ENCODE results near the gene RFPL4A.
"Not testable (repeated sequence)": the region's sequence is repeated elsewhere in the genome, so short reads cannot be mapped to it uniquely, and the experiment has no call there.

RFPL4A gene

DNA sequence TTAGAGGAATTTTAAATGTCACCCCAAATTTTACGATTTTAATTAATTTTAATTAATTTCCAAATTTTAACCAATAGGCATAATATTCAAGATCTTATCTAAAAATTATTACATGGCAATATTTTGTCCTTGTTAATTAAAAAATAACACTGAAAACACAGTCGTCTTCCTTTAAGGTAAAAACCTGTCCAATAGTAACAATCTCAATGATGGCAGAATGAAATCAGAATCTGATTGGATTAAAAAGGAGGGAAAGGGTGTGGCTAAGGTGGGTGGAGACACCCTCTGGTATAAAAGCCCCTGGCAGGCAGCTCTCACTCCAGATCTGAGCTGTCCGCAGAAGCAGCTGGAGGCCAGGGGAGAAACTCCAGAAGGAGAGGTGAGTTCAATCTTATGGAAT is at the start of gene RFPL4A:
TSS of gene RFPL4A (plus strand) at position 301 of the 400 bp plus-strand sequence. CDS start 2,704 bp downstream, outside the sequence.
- not testable (repeated sequence) for DNase-seq (ENCODE audit: low read depth in 2 of 2)

DNA sequence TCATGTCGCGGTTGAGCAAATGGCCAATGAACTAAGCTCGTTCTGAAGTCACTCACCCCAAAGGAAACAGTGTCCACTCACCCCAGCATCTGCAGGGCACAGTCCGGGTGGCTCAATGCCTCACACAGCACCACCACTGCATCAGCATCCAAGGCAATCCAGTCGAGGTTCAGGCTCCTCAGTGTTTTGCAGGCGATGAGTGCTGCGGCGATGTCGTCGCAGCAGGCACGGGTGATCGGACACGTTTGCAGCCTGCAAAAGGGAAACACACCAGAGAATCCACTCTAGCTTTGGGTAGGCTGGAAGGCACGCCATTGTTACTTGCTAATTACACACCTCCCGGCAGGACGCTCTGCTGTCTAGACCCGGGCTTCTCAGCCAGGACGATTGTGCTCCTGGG is 47.2 kb upstream of the RFPL4A start:
- DNase-seq (ENCODE audit: low read depth in 2 of 2), result no peak

DNA sequence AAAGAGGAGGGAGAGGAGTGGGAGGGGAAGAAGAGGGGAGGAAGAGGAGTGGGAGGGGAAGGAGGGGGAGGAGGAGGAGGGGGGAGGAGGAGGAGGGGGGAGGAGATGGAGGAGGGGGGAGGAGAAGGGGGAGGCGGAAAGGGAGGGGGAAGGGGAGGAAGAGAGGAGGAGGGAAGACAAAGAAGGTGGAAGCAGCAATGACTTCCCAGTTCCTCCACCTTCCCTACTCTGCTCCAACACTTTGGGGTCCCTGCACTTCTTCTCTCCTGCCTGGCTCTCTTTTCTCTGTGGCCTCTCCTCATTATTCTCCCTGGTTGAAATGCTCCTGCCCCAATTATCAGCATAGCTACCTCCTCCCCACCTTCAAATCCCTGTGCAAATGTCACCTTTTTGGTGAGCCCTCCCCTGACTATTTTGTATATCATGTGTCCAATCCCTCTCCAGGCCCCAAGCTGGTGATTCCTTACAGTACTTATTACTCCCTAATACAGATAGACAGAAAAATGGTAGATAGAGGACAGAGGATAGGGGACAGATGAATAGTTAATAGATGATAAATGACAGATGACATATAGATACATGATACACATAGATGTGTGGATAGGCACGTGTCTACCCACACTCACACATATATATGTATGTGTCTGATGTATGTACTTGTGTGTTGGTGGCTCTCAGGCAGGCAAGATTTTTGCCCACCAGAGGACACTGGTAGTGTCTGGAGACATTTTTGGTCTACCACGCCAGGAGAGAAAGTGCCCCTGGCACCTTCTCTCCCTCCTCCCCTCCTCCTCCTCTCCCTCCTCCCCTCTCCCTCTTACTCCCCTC is 45.9 kb upstream of the RFPL4A start:
- no peak for DNase-seq (ENCODE audit: low read depth in 2 of 2)

DNA sequence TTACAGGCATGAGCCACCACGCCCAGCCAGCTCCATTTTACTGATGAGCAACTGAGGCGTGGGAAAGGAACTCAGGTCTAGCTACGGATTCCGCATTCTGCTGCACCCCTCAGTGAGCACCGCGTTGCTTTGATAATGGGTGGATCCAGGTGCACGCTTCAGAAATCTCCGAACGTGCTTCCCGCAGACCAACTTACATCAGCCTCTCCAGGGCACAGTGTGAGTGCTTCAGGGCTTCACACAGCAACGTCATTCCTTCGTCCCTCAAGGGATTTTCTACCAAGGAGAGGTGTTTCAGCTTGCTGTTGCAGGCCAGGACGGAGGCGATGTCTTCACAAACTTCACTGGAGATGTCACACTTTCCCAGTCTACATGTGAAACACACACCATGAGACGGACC is 42.4 kb upstream of the RFPL4A start:
- no peak for DNase-seq (ENCODE audit: low read depth in 2 of 2)

DNA sequence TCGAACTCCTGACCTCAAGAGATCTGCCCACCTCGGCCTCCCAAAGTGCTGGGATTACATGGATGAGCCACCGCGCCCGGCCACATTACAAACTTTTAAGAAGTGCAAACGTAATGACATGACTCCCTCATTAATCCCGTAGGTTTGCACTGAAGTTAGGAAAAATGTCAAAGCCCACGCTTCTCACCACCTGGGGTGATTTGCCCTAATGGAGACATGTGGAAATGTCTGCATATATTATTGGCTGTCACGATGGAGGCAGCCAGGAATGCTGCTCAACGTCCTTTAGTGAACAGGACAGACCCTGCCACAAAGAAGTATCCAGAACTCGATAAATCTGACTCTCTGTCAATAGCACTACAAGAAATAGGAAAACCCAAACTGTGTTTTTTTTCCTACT is 41.6 kb upstream of the RFPL4A start:
- no peak for DNase-seq (ENCODE audit: low read depth in 2 of 2)

DNA sequence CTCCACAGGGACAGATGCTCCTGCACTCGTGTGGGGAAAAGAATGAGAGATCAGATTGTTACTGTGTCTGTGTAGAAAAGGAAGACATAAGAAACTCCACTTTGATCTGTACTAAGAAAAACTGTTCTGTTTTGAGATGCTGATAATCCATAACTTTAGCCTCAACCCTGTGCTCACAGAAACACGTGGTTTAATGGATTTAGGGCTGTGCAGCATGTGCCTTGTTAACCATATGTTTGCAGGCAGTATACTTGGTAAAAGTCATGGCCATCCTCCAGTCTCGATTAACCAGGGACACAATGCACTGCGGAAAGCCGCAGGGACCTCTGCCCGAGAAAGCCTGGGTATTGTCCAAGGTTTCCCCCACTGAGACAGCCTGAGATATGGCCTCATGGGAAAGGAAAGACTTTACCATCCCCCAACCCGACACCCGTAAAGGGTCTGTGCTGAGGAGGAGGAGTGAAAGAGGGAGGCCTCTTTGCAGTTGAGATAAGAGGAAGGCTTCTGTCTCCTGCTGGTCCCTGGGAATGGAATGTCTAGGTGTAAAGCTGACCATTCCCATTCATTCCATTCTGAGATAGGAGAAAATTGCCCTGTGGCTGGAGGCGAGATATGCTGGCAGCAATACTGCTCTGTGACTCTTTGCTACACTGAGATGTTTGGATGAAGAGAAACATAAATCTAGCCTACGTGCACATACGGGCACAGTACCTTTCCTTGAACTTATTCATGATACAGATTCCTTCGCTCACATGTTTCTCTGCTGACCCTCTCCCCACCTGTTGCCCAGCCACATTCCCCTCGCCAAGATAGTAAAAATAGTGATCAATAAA is 40.8 kb upstream of the RFPL4A start:
- DNase-seq (ENCODE audit: low read depth in 2 of 2), result not testable (repeated sequence)

DNA sequence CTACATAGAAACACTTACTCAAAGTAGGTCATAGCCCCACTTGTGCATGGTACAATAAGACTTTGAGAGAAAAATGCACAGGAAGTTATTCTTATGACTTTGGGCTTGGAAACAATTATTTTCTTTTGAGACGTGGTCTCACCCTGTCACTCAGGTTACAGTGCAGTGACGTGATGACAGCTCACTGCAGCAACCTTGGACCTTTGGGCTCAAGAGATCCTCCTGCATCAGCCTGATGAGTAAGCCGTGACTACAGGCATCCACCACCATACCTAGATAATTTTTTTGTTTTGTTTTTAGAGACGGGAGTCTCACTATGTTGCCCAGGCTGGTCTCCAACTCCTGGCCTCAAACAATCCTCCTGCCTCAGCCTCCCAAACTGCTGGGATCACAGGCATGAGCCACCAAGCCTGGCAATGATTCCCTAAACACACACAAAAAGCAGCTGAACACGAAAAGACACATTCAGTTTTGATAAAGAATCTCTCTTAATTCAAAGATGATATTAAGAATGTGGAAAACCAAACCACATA is 38.6 kb upstream of the RFPL4A start:
- no peak for DNase-seq (ENCODE audit: low read depth in 2 of 2)

DNA sequence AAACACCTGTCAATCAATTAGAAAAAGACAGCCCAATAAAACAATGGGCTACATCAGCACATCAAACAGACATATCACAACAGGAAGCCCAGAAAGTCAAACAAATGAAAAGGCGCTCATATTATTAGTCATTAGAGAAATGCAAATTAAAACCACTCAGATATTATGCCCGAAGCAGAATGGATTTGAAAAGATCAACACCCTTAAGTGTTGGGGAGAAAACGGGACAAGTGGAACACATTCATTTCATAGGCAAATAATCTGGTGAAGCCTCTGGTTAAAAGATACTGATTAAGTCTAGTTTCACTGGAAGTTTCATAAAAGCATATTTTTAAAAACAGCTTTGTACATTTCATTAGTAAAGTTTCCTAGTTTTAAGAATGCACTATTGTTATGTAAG is 38.1 kb upstream of the RFPL4A start:
- no peak for DNase-seq (ENCODE audit: low read depth in 2 of 2)

DNA sequence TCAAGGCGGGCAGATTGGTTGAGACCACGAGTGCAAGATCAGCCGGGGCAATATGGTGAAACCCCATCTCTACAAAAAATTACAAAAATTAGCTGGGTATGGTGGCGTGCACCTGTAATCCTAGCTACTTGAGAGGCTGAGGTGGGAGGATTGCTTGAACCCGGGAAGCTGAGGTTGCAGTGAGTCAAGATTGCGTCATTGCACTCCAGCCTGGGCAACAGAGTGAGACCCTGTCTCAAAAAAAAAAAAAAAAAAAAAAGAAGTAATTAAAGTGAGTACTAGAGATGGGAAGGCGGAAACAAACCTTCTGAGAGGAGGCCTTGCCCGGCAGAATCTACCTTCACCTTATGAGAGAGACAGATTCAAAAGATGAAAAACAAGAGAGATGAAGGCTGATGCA is 35.4 kb upstream of the RFPL4A start:
- DNase-seq (ENCODE audit: low read depth in 2 of 2), result no peak

DNA sequence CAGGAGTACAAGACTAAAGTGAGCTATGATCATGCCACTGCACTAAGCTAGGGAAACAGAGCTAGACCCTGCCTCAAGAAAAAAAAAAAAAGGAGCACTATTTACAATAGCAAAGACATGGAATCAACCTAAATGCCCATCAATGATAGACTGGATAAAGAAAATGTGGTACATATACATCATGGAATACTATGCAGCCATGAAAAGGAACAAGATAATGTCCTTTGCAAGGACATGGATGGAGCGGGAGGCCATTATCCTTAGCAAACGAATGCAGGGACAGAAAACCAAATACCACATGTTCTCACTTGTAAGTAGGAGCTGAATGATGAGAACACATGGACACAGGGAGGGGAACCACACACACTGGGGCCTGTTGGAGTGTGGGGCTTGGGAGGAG is 28.5 kb upstream of the RFPL4A start:
- not testable (repeated sequence) for DNase-seq (ENCODE audit: low read depth in 2 of 2)

DNA sequence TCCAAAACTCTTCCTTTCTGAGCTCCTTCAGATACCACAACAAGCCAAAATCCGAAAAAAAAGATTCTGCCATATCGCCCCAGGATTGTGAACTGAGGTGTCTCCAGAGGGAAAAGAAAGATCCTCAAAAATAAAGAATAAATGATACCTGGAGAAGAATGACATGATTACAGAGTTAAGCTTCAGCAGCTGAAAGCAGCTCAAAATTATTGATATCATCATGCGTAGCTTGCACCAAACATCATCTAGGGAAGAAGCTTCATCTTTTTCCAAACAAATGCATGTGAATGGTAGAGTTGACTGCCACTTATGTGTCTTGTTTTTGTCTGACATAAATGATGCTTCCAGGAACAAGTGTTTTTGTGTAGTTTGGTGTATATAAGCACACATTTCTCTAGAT is 20.6 kb upstream of the RFPL4A start, which contains the start of gene NLRP9:
TSS of gene NLRP9 (minus strand) at position 101 of the 400 bp plus-strand sequence. CDS start at position 73, 28 bp downstream.
- DNase-seq (ENCODE audit: low read depth in 2 of 2), result no peak

DNA sequence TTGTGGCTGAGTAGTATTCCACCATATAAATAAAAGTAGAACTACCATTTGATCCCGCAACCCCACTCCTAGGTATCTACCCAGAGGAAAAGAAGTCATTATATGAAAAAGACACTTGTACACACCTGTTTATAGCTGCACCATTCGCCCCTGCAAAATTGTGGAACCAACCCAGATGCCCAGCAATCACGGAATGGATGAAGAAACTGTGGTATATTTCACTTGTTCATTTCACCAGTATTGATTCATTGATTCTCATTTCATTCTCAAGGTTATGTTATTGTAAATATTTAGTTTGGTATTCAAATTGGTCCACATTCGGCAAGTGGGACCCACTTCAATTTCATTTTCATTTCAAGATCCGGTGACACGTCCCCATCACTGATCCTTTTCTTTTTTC is 8.2 kb upstream of the RFPL4A start:
- no peak for DNase-seq (ENCODE audit: low read depth in 2 of 2)

DNA sequence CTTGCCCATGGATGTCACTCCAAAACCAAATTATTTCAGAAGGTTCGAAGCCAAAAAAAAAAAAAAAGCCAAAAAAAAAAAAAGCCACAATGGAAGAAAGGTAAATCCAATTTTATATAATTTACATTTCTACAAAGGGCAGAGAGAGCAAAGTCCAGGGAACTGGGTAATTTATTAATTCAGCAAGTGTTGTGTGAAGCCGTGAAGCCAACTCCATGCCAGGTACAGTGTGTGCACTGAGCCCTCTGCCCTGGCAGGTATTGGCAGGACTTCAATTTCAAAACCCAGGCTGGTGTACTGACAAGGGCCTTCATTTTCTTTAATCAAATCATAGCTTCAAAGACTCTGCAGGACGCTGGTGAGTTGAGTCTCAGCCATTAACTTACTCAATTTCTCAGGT is 5.5 kb upstream of the RFPL4A start:
- DNase-seq (ENCODE audit: low read depth in 2 of 2), result no peak

DNA sequence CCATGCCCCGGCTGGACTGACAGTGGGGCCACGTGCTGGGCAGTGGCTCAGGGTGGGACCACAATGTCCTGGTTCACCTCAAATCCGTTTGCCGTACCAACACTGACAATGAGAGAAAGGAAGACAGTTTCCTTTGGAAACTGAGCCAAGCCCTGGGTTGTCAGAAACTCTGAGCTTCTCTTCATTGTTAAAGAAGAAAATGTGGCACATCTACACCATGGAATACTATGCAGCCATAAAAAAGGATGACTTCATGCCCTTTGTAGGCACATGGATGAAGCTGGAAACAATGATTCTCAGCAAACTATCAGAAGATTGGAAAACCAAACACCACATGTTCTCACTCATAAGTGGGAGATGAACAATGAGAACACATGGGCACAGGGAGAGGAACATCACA is 2.1 kb upstream of the RFPL4A start:
- DNase-seq (ENCODE audit: low read depth in 2 of 2), result not testable (repeated sequence)

DNA sequence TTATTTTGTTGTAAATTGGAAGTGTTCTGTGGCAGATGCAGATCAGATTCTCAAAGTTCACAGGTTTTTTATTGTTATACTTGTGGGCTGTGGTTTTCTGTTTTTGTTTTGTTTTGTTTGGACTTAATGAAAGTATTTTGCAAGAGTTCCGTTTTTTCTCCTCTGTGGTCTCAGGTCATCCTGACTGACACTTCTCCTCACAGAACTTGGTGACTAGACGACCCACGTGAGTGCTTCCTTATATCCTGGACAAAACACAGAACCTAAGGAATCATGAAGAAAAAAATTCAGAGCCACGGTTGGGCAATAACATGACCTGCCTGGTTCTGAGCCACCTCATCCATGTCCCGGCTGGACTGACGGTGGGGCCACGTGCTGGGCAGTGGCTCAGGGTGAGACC is 7.6 kb downstream of the RFPL4A start:
- no peak for DNase-seq (ENCODE audit: low read depth in 2 of 2)

DNA sequence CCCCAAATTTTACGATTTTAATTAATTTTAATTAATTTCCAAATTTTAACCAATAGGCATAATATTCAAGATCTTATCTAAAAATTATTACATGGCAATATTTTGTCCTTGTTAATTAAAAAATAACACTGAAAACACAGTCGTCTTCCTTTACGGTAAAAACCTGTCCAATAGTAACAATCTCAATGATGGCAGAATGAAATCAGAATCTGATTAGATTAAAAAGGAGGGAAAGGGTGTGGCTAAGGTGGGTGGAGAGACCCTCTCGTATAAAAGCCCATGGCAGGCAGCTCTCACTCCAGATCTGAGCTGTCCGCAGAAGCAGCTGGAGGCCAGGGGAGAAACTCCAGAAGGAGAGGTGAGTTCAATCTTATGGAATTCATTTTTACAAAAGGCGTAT is 9.9 kb downstream of the RFPL4A start, which contains the start of gene RFPL4AL1:
TSS of gene RFPL4AL1 (plus strand) at position 301 of the 400 bp plus-strand sequence. CDS start 2,687 bp downstream, outside the sequence.
- DNase-seq (ENCODE audit: low read depth in 2 of 2), result not testable (repeated sequence)

DNA sequence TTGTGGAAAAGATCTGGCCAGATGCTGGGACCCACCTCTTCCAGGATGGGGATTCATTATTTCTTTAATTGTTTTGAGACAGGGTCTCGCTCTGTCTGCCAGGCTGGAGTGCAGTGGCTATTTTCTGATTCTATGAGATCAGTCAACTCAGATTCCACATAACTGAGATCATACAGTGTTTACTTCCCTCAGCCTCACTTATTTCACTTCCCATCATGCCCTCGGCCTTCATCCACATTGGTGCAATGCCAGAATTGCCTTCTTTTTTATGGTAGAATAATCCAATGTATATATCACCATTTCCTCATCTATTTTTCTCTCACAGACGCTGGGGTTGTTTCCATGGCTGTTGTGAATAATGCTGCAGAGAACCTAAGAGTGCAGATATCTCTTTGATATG is 10.7 kb downstream of the RFPL4A start:
- DNase-seq (ENCODE audit: low read depth in 2 of 2), result not testable (repeated sequence)

DNA sequence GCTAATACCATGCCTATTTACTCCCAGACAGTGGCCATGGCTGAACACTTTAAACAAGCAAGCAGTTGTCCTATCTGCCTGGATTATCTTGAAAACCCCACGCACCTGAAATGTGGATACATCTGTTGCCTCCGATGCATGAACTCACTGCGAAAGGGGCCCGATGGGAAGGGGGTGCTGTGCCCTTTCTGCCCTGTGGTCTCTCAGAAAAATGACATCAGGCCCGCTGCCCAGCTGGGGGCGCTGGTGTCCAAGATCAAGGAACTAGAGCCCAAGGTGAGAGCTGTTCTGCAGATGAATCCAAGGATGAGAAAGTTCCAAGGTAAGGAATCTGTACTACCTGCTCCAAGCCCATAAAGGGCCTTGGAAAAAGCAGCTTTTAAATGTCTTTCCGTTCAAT is 18.6 kb downstream of the RFPL4A start:
- peak in 1 of 2 donors; percentile 2 for DNase-seq (ENCODE audit: low read depth in 2 of 2)

DNA sequence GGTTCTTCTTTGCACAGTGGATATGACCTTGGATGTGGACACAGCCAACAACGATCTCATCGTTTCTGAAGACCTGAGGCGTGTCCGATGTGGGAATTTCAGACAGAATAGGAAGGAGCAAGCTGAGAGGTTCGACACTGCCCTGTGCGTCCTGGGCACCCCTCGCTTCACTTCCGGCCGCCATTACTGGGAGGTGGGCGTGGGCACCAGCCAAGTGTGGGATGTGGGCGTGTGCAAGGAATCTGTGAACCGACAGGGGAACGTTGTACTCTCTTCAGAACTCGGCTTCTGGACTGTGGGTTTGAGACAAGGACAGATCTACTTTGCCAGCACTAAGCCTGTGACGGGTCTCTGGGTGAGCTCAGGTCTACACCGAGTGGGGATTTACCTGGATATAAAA is 19.4 kb downstream of the RFPL4A start:
- no peak for DNase-seq (ENCODE audit: low read depth in 2 of 2)

DNA sequence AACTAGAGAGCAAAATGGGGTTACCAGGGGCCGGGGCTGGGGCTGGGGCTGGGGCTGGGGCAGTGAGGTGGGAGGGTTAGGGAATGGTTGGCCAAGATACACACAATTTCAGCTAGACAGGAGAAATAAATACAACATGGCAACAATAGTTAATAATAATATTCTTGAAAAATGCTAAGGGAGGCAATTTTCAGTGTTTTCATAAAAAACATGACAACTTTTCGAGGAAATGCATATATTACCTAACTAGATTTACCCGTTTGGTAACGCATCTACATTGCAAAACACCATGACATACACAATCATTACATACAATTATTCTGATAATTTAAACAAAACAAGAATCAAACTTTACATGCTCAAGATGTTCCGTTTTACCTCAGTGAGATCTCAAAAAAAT is 22.2 kb downstream of the RFPL4A start:
- DNase-seq (ENCODE audit: low read depth in 2 of 2), result no peak

DNA sequence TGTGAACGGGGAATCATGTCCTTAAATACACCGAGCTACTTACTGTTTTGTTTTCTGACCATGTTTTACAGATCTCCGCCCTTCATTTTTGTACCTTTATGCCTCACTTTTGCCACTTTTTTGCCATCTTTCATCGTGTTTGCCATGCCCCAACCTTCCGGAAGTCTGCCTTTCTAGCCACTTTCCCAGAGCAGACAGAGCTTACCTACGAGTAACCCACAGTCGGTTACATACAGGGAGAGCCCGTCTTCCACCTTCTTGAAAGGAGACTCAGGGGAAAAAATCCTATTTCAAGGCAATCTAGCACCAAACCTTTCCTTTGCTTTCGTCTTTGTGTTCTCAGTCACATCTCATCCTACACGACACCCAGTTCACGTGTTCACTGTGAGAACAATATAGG is 36.1 kb downstream of the RFPL4A start:
- no peak for DNase-seq (ENCODE audit: low read depth in 2 of 2)

DNA sequence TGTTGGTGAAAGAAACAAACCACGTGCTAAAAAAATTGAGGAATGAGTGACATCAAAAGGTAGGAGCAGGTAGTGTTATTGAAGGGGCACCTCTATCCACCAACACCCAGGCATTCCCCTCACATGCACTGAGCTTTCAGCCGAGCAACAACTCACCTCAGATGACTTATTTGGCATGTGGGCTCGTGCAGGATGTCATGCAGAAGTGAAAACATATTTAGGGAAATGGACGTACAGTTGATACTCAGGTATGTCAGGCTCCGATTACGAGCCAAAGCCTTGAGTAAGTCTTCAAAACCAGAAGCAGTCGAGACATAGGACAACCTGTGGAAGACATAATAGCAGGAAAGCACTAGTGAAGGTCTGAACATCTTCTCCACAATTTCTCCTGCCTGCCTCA is 42.5 kb downstream of the RFPL4A start:
- no peak for DNase-seq (ENCODE audit: low read depth in 2 of 2)

All from stimulated activated CD4-positive, alpha-beta T cell treated with anti-CD3 and anti-CD28 coated beads, Interleukin-4, amount 100 ng/mL, for 48 hours (primary cell).